Measurements from ENCODE around the gene PSD. TPM values are rescaled to one million over a fixed set of nuclear protein-coding genes. Genes with fewer than 3 reads are reported as not detected.
A peak's percentile ranks its signal among the peaks of the same experiment; 100 is the strongest.

PSD gene
- 1 to 10 TPM; 4.2 to 4.4 TPM for total RNA-seq

DNA sequence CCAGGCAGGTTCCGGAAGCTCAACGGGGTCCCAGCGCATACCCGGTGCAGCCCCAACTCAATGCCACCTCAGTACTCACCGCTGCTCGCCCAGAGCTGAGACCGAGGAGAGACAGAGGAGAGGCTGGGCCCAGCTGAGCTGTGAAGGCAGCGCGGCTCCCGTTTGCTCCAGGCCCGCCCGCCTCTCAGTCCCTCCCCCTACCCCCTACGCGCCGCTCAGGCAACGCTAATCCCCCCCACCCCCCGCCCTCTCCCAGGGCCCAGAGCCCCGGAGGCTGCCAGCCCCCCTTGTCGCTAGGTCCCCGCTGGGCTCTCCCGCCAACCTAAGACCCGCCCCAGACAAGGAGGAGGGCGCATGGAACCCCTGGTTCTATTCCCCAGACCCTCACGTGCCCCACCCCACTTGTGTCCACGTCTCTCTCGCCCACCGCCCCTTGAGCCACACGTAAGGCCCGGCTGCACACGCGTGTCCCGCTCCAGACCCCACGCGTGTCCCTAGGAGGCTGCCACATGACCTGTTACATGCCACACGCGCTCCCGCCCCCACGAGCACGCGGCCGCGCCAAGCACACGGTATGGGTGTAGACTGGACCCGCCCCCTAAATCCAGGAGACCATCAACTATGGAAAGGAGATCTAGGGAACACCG lies at the start of gene PSD:
PSD (minus strand) TSS at position 164 of the 647 bp plus-strand sequence. CDS start 1,747 bp downstream, outside the sequence.
- H3K4me1 Mint-ChIP-seq (ENCODE audit: low read depth), result peaks cover 35% of the 10 kb centered on the region
- no peak within 1 kb of the TSS for H3K27ac Mint-ChIP-seq
- H3K4me3 Mint-ChIP-seq, result peak within 1 kb of the TSS; percentile 94
- H3K9me3 Mint-ChIP-seq, result no peaks in the 10 kb centered on the region
- no peak for DNase-seq
- H3K27me3 Mint-ChIP-seq, result peaks cover 25% of the 10 kb centered on the region
- peaks cover 9% of the 10 kb centered on the region for H3K36me3 Mint-ChIP-seq
- intact Hi-C loops (cut with micrococcal nuclease), result no loop called here
- POLR2A ChIA-PET, result no interaction called here
- CTCF ChIA-PET, result no interaction called here

GRCh38 chr10:102467971-102468438 lies 49.4 kb upstream of the PSD start:
- DNase-seq, result no peak
- ChIA-PET POLR2A (no interaction called here), CTCF (no interaction called here)
- Mint-ChIP-seq H3K4me1 (ENCODE audit: low read depth) (peaks cover 5% of the 10 kb centered on the region), H3K36me3 (no peaks in the 10 kb centered on the region), H3K9me3 (no peaks in the 10 kb centered on the region), H3K27me3 (no peaks in the 10 kb centered on the region), H3K4me3 (no peak overlapping the region), H3K27ac (no peak overlapping the region)
- intact Hi-C loops (cut with micrococcal nuclease), result no loop called here

- POLR2A ChIA-PET, result no interaction called here
- intact Hi-C loops (cut with micrococcal nuclease), result no loop called here
Observed at GRCh38 chr10:102467318-102467717, 48.7 kb upstream of the PSD start.

DNA sequence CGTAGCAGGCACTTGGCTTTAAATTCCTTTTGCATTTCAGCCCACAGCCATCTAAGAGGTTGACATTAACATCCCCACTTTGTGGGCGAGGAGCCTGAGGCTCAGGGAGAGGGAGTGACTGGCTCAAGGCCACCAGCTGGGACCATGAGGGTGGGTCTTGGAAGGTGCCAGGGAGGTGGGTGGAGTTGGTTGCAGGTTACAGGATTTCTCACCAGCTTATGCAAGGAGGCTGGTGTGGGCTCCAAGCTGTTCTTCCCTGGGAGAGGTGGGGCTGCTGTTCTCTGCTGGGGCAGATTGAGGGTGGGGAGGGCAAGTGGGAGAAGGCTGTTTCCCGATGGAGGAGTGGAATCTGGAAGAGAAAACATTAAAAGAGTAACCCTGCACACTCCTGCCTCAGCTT lies 46.9 kb upstream of the PSD start:
- Mint-ChIP-seq H3K4me1 (ENCODE audit: low read depth) (peaks cover 23% of the 10 kb centered on the region), H3K27me3 (no peaks in the 10 kb centered on the region), H3K4me3 (no peak overlapping the region), H3K9me3 (no peaks in the 10 kb centered on the region), H3K27ac (no peak overlapping the region), H3K36me3 (no peaks in the 10 kb centered on the region)
- ChIA-PET POLR2A (no interaction called here), CTCF (interaction anchor here (1.0 to 1.2 kb wide), 2 partner anchors 13 to 14 kb away, joined by 4 to 6 read pairs; no protein-coding TSS in a partner anchor)
- intact Hi-C loops (cut with micrococcal nuclease), result no loop called here
- DNase-seq, result no peak

More at GRCh38 chr10:102467318-102467717, 48.7 kb upstream of the PSD start:
- no peak overlapping the region for H3K4me3 Mint-ChIP-seq
- no peaks in the 10 kb centered on the region for H3K9me3 Mint-ChIP-seq
- peaks cover 8% of the 10 kb centered on the region for H3K4me1 Mint-ChIP-seq (ENCODE audit: low read depth)
- CTCF ChIA-PET, result no interaction called here
- H3K27ac Mint-ChIP-seq, result no peak overlapping the region
- no peaks in the 10 kb centered on the region for H3K27me3 Mint-ChIP-seq
- H3K36me3 Mint-ChIP-seq, result no peaks in the 10 kb centered on the region
- no peak for DNase-seq

DNA sequence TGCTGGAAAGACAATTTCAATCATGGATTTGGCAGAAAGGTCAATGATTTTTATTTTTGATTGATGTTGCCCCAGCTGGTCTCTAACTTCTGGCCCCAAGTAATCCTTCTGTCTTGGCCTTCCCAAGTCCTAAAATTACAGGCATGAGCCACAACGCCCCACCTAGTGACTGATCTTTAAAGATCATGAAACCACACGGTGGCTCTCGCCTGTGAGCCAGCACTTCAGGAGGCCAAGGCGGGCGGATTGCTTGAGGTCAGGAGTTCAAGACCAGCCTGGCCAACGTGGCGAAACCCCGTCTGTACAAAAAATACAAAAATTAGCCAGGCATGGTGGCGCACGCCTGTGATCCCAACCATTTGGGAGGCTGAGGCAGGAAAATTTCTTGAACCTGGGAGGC lies 45.4 kb upstream of the PSD start:
- intact Hi-C loops (cut with micrococcal nuclease), result no loop called here
- DNase-seq, result no peak
- POLR2A ChIA-PET, result interaction anchor here (0.6 kb wide), 1 partner anchor 1949 kb away, joined by 3 read pairs; no protein-coding TSS in a partner anchor
- H3K27ac Mint-ChIP-seq, result no peak overlapping the region
- no peaks in the 10 kb centered on the region for H3K9me3 Mint-ChIP-seq
- H3K4me1 Mint-ChIP-seq (ENCODE audit: low read depth), result peaks cover 23% of the 10 kb centered on the region
- CTCF ChIA-PET, result interaction anchor here (0.6 to 4.4 kb wide), 4 partner anchors 12 to 120 kb away, joined by 3 to 22 read pairs (median 3); partner anchors contain the start of gene C10orf95
- H3K27me3 Mint-ChIP-seq, result no peaks in the 10 kb centered on the region
- H3K36me3 Mint-ChIP-seq, result no peaks in the 10 kb centered on the region
- no peak overlapping the region for H3K4me3 Mint-ChIP-seq

GRCh38 chr10:102462512-102463054 lies 44.0 kb upstream of the PSD start:
- H3K27ac Mint-ChIP-seq, result no peak overlapping the region

DNA sequence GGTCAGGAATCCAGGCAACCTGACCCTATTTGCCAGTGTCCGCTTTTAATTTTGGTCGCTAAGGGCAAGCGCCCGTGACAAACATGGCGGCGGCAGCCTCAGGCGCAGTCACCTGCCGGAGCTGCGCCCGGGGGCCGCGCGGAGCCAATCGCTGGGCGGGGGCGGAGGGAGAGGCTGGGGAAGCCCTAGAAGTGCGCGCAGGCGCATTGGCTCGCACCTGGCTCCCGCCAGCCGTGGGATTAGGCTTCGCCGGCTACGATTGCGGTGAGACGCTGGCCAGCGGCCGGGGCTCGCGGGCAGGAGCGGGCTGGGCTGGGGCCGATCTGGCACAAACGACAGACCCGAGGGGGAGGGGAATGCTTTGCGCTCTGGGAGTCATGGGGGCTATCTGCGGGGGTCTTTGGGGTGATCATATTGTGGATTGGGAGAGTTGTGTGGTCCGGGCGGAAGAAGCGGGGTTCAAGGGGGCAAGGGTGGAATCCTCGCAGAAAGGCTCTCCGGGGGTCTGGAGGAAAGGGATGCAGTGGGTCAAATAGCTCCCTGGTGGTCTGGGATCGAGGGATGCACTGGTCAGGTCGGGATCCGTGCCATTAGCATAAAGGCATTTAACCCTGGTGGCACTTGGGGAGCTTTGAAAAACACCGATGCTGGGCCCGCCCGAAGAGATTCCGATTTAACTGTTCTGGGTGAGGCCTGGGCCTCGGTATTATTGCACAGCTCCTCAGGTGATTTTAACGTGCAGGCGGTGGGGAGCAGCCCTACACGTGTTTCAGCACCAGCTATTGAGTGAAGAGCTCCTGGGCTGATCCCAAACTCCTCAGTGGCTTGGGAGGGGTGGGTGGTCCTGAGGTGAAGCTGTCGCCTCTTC lies 42.8 kb upstream of the PSD start:
- intact Hi-C loops (cut with micrococcal nuclease), result loop anchor here (1.0 kb wide), 1 partner anchor 42 kb away; the partner anchor contains the start of gene SUFU
- peak overlapping the region; percentile 47 for H3K27ac Mint-ChIP-seq
- no peaks in the 10 kb centered on the region for H3K27me3 Mint-ChIP-seq
- H3K4me3 Mint-ChIP-seq, result peak overlapping the region; percentile 82
- CTCF ChIA-PET, result interaction anchor here (0.8 to 4.4 kb wide), 14 partner anchors 10 to 620 kb away, joined by 3 to 26 read pairs (median 6); partner anchors contain the start of genes C10orf95 and FBXL15
- DNase-seq, result peak; percentile 95
- peaks cover 23% of the 10 kb centered on the region for H3K4me1 Mint-ChIP-seq (ENCODE audit: low read depth)
- POLR2A ChIA-PET, result interaction anchor here (1.0 to 2.8 kb wide), 7 partner anchors 9 to 110 kb away, joined by 3 to 33 read pairs (median 5); partner anchors contain the start of genes C10orf95, CUEDC2, FBXL15 and NFKB2
- peaks cover 2% of the 10 kb centered on the region for H3K36me3 Mint-ChIP-seq
- H3K9me3 Mint-ChIP-seq, result no peaks in the 10 kb centered on the region

More at GRCh38 chr10:102462512-102463054, 44.0 kb upstream of the PSD start:
- H3K27me3 Mint-ChIP-seq, result no peaks in the 10 kb centered on the region
- POLR2A ChIA-PET, result interaction anchor here (0.9 to 2.8 kb wide), 5 partner anchors 12 to 111 kb away, joined by 3 to 33 read pairs (median 5); partner anchors contain the start of genes C10orf95 and NFKB2
- peaks cover 23% of the 10 kb centered on the region for H3K4me1 Mint-ChIP-seq (ENCODE audit: low read depth)
- CTCF ChIA-PET, result interaction anchor here (0.9 to 4.4 kb wide), 8 partner anchors 11 to 621 kb away, joined by 3 to 26 read pairs (median 10); partner anchors contain the start of genes C10orf95 and FBXL15
- peaks cover 2% of the 10 kb centered on the region for H3K36me3 Mint-ChIP-seq
- H3K4me3 Mint-ChIP-seq, result no peak overlapping the region
- no peak for DNase-seq
- H3K9me3 Mint-ChIP-seq, result no peaks in the 10 kb centered on the region
- intact Hi-C loops (cut with micrococcal nuclease), result no loop called here

DNA sequence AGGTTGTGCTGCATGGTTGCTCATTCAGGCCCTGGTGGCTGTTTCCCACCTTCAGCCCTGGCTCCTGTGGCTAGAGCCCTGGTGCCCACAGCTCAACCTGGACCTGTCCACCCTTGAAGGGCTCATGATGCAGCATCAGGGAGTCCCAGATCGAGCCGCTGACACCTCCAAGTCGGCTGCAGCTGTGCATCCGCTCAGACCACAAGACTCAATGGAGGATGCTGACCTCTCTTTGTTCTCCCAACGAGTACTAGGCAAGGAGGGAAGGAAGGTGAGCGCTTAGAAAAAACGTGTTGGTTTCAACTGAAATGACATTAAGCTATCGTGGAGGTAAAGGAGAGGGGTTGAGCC lies 42.2 kb upstream of the PSD start:
- Mint-ChIP-seq H3K9me3 (no peaks in the 10 kb centered on the region), H3K4me3 (peak overlapping the region; percentile 82), H3K4me1 (ENCODE audit: low read depth) (peaks cover 23% of the 10 kb centered on the region), H3K36me3 (peaks cover 2% of the 10 kb centered on the region), H3K27me3 (no peaks in the 10 kb centered on the region), H3K27ac (peak overlapping the region; percentile 47)
- ChIA-PET POLR2A (interaction anchor here (1.1 to 2.8 kb wide), 5 partner anchors 8 to 66 kb away, joined by 3 to 33 read pairs (median 5); partner anchors contain the start of genes C10orf95, FBXL15 and NFKB2), CTCF (interaction anchor here (1.1 to 4.4 kb wide), 7 partner anchors 9 to 123 kb away, joined by 3 to 26 read pairs (median 9); partner anchors contain the start of genes C10orf95 and FBXL15)
- intact Hi-C loops (cut with micrococcal nuclease), result loop anchor here (1.0 kb wide), 1 partner anchor 42 kb away; the partner anchor contains the start of gene SUFU
- DNase-seq, result peak; percentile 24

GRCh38 chr10:102458656-102459055 lies 40.1 kb upstream of the PSD start:
- peaks cover 24% of the 10 kb centered on the region for H3K4me1 Mint-ChIP-seq (ENCODE audit: low read depth)
- POLR2A ChIA-PET, result interaction anchor here (0.5 to 0.8 kb wide), 3 partner anchors 15 to 113 kb away, joined by 3 read pairs; no protein-coding TSS in a partner anchor

DNA sequence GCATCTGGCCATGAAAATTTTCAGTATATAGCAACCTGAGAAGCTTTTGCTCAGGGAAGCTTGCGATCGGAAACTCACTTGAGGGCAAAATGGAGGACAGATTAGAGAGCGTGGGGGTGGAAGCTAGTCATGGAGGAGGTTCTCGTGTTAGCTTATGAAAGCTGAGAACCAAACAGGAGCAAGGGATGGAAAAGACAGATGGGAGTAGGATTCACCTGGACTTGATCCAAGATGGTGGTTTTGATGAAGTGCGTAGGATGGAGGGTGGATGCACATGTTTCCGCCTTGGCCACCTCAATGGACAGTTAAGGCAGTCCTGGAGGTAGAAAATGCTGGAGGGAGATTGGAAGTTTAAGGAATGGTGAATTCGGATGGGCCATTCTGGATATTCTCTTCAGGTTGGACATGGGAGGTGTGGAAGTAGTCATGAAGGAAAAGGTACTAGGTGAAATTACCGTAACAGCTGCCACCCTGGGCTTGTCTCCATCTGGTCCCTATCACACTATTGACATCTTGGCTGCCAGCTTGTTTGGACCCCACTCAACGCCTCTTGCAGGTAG lies 39.1 kb upstream of the PSD start:
- no peak overlapping the region for H3K27ac Mint-ChIP-seq
- peaks cover 30% of the 10 kb centered on the region for H3K4me1 Mint-ChIP-seq (ENCODE audit: low read depth)
- ChIA-PET POLR2A (no interaction called here), CTCF (no interaction called here)
- no peaks in the 10 kb centered on the region for H3K27me3 Mint-ChIP-seq
- intact Hi-C loops (cut with micrococcal nuclease), result loop anchor here (10.0 kb wide), 1 partner anchor 737 kb away; the partner anchor contains the start of gene NT5C2
- no peak overlapping the region for H3K4me3 Mint-ChIP-seq
- no peaks in the 10 kb centered on the region for H3K9me3 Mint-ChIP-seq
- peaks cover 11% of the 10 kb centered on the region for H3K36me3 Mint-ChIP-seq
- DNase-seq, result no peak

More at GRCh38 chr10:102458656-102459055, 40.1 kb upstream of the PSD start:
- intact Hi-C loops (cut with micrococcal nuclease), result loop anchor here (10.0 kb wide), 1 partner anchor 736 kb away; the partner anchor contains the start of gene NT5C2
- Mint-ChIP-seq H3K4me3 (no peak overlapping the region), H3K9me3 (no peaks in the 10 kb centered on the region), H3K27me3 (no peaks in the 10 kb centered on the region), H3K36me3 (peaks cover 6% of the 10 kb centered on the region), H3K27ac (no peak overlapping the region)
- DNase-seq, result no peak
- CTCF ChIA-PET, result no interaction called here

DNA sequence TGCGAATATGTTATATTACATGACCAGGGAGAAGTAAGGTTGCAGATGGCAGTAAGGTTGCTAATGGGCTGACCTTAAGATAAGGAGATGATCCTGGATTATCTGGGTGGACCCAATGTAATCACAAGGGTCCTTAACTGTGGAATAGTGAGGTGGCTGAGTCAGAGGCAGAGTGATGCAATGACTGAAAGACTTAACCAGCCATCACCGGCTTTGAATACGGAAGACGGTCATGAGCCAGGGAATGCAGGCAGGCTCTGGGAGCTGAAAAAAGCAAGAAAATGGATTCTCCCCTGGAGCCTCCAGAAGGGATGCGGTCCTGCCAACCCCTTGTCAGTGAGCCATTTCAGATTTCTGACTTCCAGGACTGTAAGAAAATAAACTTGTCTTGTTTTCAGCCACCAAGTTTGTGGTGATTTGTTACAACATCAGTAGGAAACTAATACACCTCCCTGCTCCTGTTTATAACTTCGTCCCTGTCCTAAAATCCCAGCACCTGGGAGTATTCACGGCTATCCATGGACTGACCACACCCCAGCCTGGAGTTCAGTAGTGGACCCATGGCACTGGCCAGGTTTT lies 37.4 kb upstream of the PSD start:
- CTCF ChIA-PET, result interaction anchor here (1.8 kb wide), 1 partner anchor 23 kb away, joined by 4 read pairs; no protein-coding TSS in a partner anchor
- H3K27ac Mint-ChIP-seq, result peak overlapping the region; percentile 8
- peaks cover 15% of the 10 kb centered on the region for H3K36me3 Mint-ChIP-seq

More for the DNA sequence above, 37.4 kb upstream of the PSD start:
- POLR2A ChIA-PET, result interaction anchor here (0.6 kb wide), 1 partner anchor 58 kb away, joined by 4 read pairs; no protein-coding TSS in a partner anchor
- DNase-seq, result no peak
- H3K9me3 Mint-ChIP-seq, result no peaks in the 10 kb centered on the region
- intact Hi-C loops (cut with micrococcal nuclease), result loop anchor here (10.0 kb wide), 1 partner anchor 739 kb away; the partner anchor contains the start of gene NT5C2
- H3K4me1 Mint-ChIP-seq (ENCODE audit: low read depth), result peaks cover 31% of the 10 kb centered on the region
- H3K27me3 Mint-ChIP-seq, result no peaks in the 10 kb centered on the region
- no peak overlapping the region for H3K4me3 Mint-ChIP-seq

Data from activated CD4-positive, alpha-beta memory T cell treated with anti-CD3 and anti-CD28 coated beads for 36 hours (primary cell).